GM18867 (cell line): ENCODE data around the gene OR2T11.
"Not testable (repeated sequence)": the region's sequence is repeated elsewhere in the genome, so short reads cannot be mapped to it uniquely, and the experiment has no call there.

Experiments
- ATAC-seq: cut with Tn5 transposase; IDR thresholded peaks from one replicate; pipeline ENCODE4 v1.9.1; 2021; ENCODE audit warnings: mild to moderate bottlenecking, moderate library complexity; ENCODE audit not compliant: unreplicated experiment

The OR2T11 gene

GRCh38 chr1:248634991-248635390, at the start of gene OR2T11:
TSS of gene OR2T11 (minus strand) at chr1:248635091. CDS start at chr1:248627128, 7,963 bp downstream.
- ATAC-seq = not testable (repeated sequence)

GRCh38 chr1:248681651-248682050, 46.8 kb upstream of the OR2T11 start:
- no peak for ATAC-seq

GRCh38 chr1:248670003-248670402, 35.1 kb upstream of the OR2T11 start:
- no peak for ATAC-seq

GRCh38 chr1:248663453-248664328, 28.8 kb upstream of the OR2T11 start:
- ATAC-seq = peak; percentile 96

GRCh38 chr1:248656797-248657196, 21.9 kb upstream of the OR2T11 start:
- ATAC-seq = peak; percentile 53

- ATAC-seq = peak; percentile 64
Observed at GRCh38 chr1:248655354-248655753, 20.5 kb upstream of the OR2T11 start, which contains the start of gene OR2T27. TSS of gene OR2T27 (minus strand) at chr1:248655528. CDS start at chr1:248650884, 4,644 bp downstream.

GRCh38 chr1:248648770-248649536, 14.1 kb upstream of the OR2T11 start:
- not testable (repeated sequence) for ATAC-seq

GRCh38 chr1:248645178-248645577, 10.3 kb upstream of the OR2T11 start, which contains the start of gene OR2T35:
TSS of gene OR2T35 (minus strand) at chr1:248645278. CDS start at chr1:248639258, 6,020 bp downstream.
- not testable (repeated sequence) for ATAC-seq

- peak; percentile 60 for ATAC-seq
Observed at GRCh38 chr1:248642971-248643651, 8.2 kb upstream of the OR2T11 start.

GRCh38 chr1:248641583-248641982, 6.7 kb upstream of the OR2T11 start:
- ATAC-seq = not testable (repeated sequence)

- ATAC-seq = peak; percentile 58
Observed at GRCh38 chr1:248640906-248641305, 6.0 kb upstream of the OR2T11 start.

- peak; percentile 31 for ATAC-seq
Observed at GRCh38 chr1:248639652-248640051, 4.8 kb upstream of the OR2T11 start.

GRCh38 chr1:248636612-248637011, 1.7 kb upstream of the OR2T11 start:
- ATAC-seq = not testable (repeated sequence)

- ATAC-seq = no peak
Observed at GRCh38 chr1:248631354-248632008, 3.4 kb downstream of the OR2T11 start.

- no peak for ATAC-seq
Observed at GRCh38 chr1:248630551-248630950, 4.3 kb downstream of the OR2T11 start.

GRCh38 chr1:248627971-248628844, 6.7 kb downstream of the OR2T11 start:
- no peak for ATAC-seq

GRCh38 chr1:248625971-248626370, 8.9 kb downstream of the OR2T11 start:
- no peak for ATAC-seq

- no peak for ATAC-seq
Observed at GRCh38 chr1:248625166-248625565, 9.7 kb downstream of the OR2T11 start.

- no peak for ATAC-seq
Observed at GRCh38 chr1:248622570-248623001, 12.3 kb downstream of the OR2T11 start.
